Ovary (tissue), 9 donors: Measurements from ENCODE around the gene PTPRJ. TPM values are rescaled to one million over a fixed set of nuclear protein-coding genes. Genes with fewer than 3 reads are reported as not detected.

Source experiments
- DNase-seq, 5 donors: peaks; one replicate each; pipeline ENCODE4 v3.0.0-alpha.2; 2019 to 2020
- H3K27ac ChIP-seq, 2 donors: fragments of 200-600 bp; one replicate each; pipeline versions ENCODE4 v1.5.1 to v1.8.0; 2019 to 2022
- H3K27me3 ChIP-seq: fragments of 200-600 bp; one replicate; pipeline ENCODE4 v1.8.0; 2022
- H3K36me3 ChIP-seq: fragments of 200-600 bp; sonication (generic); one replicate; pipeline ENCODE4 v1.5.1; 2019
- H3K4me1 ChIP-seq: one replicate; pipeline ENCODE4 v1.8.1; 2013; ENCODE audit warnings: mild to moderate bottlenecking, moderate library complexity; ENCODE audit not compliant: insufficient read depth
- H3K4me3 ChIP-seq: fragments of 200-600 bp; sonication (generic); one replicate; pipeline ENCODE4 v1.5.1; 2017
- H3K9me3 ChIP-seq, 2 donors: fragments of 200-600 bp in 1 of 2; sonication (generic) in 1 of 2; one replicate each; pipeline versions ENCODE4 v1.5.1 to v1.8.1; 2013 to 2019; ENCODE audit warnings: mild to moderate bottlenecking in 1 of 2, moderate library complexity in 1 of 2
- CTCF ChIP-seq, 3 donors: fragments of 450-650 bp in 2 of 3; fragments of 200-600 bp in 1 of 3; IDR thresholded peaks; one replicate each; pipeline versions ENCODE4 v1.5.1 to v1.8.0; 2016 to 2022; ENCODE audit warnings: antibody characterized with exemption in 3 of 3, mild to moderate bottlenecking in 1 of 3
- EP300 ChIP-seq: sonication (generic); formaldehyde crosslinking; IDR thresholded peaks from one replicate; pipeline ENCODE4 v1.6.1; 2017; ENCODE audit warnings: antibody characterized with exemption
- POLR2A ChIP-seq: fragments of 450-650 bp; IDR thresholded peaks from one replicate; pipeline ENCODE4 v1.6.1; 2017; ENCODE audit warnings: antibody characterized with exemption, mild to moderate bottlenecking, moderate library complexity
- WGBS, 3 donors: extraction: QIAGEN DNeasy Blood & Tissue Kit in 1 of 3; methylation state at CpG; one replicate each; pipeline versions ENCODE4 v1.1.5 to v1.1.7; 2013 to 2017; 5-methylcytosine and 5-hydroxymethylcytosine counted together
- intact Hi-C, 4 donors: fragments of 100-400 bp; cut with DNase I; formaldehyde crosslinking; loops; one replicate each; pipeline versions ENCODE4 v1.11.0 to v1.15.1; 2022 to 2023
- polyA plus RNA-seq, 2 donors: library from polyadenylated mRNA; stranded (reverse); fragments of 200-250 nt in 1 of 2; fragments of 350-450 nt in 1 of 2; fragmentation: Illumina TruSeq in 1 of 2; extraction: RNeasy Lipid Tissue Mini Kit (QIAGEN cat#74804) in 1 of 2; gene quantifications; one replicate each; pipeline ENCODE4 v1.2.3, GENCODE V29; 2013 to 2014
- total RNA-seq, 7 donors: library from RNA; depleted of rRNA in 2 of 7; stranded (reverse); fragments of >200 nt in 2 of 7; fragmentation: NEBNext Ultra II Directional in 3 of 7; extraction: Animal tissue kit (Norgen Biotek cat#: 25700) in 3 of 7; gene quantifications; one replicate each; pipeline versions ENCODE4 v1.1.0 to v1.2.4, GENCODE V29; 2016 to 2023
- donor health status: DM: no; HTN: no; CAD: no; lungs with moderate emphysema.
- donor health status: DM: no; HTN: no; CAD: no.
- donor health status: Bipolar disorder and iron deficiency.
- donor health status: DM: yes; HTN: yes; CAD: no.
- donor health status: DM: no; HTN: no; CAD: no.
- donor health status: DM: yes; HTN: yes; CAD: no.

Gene PTPRJ
- total and polyA plus RNA-seq, 9 donors = 1.6 to 16.1 (median 5.5) TPM

GRCh38 chr11:47981667-47982404 is 1.5 kb downstream of the PTPRJ start:
- H3K27me3 ChIP-seq = no peaks in the 10 kb centered on the region
- no peak overlapping the region for H3K27ac ChIP-seq
- peaks cover 3% of the 10 kb centered on the region for H3K4me1 ChIP-seq
- 58 to 61% (median 59%) methylated on average over 17 of the region's 17 CpGs for WGBS, 3 donors
- intact Hi-C loops = loop anchor here in 1 of 4 donors (5.0 kb wide), 1 partner anchor 45 kb away; no protein-coding TSS in a partner anchor
- H3K9me3 ChIP-seq = no peaks in the 10 kb centered on the region
- peak overlapping the region; percentile 67 for H3K4me3 ChIP-seq
- TF ChIP-seq POLR2A = no peak
- no peak for TF ChIP-seq EP300
- no peak for TF ChIP-seq CTCF (IDR thresholded peaks at IDR 0.05)
- no peak for DNase-seq
- no peaks in the 10 kb centered on the region for H3K36me3 ChIP-seq

GRCh38 chr11:47982616-47983015 is 2.3 kb downstream of the PTPRJ start:
- TF ChIP-seq CTCF (IDR thresholded peaks at IDR 0.05) = no peak
- no peak for TF ChIP-seq POLR2A
- no peak for TF ChIP-seq EP300
- DNase-seq = no peak
- no peak overlapping the region for H3K27ac ChIP-seq
- no peaks in the 10 kb centered on the region for H3K27me3 ChIP-seq
- no peaks in the 10 kb centered on the region for H3K9me3 ChIP-seq
- intact Hi-C loops = loop anchor here in 1 of 4 donors (5.0 kb wide), 1 partner anchor 45 kb away; no protein-coding TSS in a partner anchor
- no peak overlapping the region for H3K4me3 ChIP-seq
- H3K4me1 ChIP-seq = peaks cover 3% of the 10 kb centered on the region
- H3K36me3 ChIP-seq = no peaks in the 10 kb centered on the region

- Histone ChIP-seq H3K4me1 (peaks cover 3% of the 10 kb centered on the region), H3K9me3 (no peaks in the 10 kb centered on the region), H3K4me3 (no peak overlapping the region), H3K27ac (no peak overlapping the region), H3K27me3 (no peaks in the 10 kb centered on the region), H3K36me3 (no peaks in the 10 kb centered on the region)
- 64 to 81% (median 77%) methylated on average over 10 of the region's 10 CpGs for WGBS, 3 donors
- TF ChIP-seq CTCF (IDR thresholded peaks at IDR 0.05) (no peak), EP300 (no peak), POLR2A (no peak)
- intact Hi-C loops = loop anchor here in 1 of 4 donors (5.0 kb wide), 1 partner anchor 46 kb away; no protein-coding TSS in a partner anchor
- DNase-seq = no peak
Observed at GRCh38 chr11:47983464-47984397, 3.4 kb downstream of the PTPRJ start.

- DNase-seq = no peak
- TF ChIP-seq CTCF (IDR thresholded peaks at IDR 0.05) = no peak
- no peak for TF ChIP-seq POLR2A
- no peak for TF ChIP-seq EP300
- H3K4me1 ChIP-seq = no peaks in the 10 kb centered on the region
- WGBS, 3 donors = 94 to 97% (median 96%) methylated on average over 5 of the region's 5 CpGs
- H3K27ac ChIP-seq = no peak overlapping the region
- no peaks in the 10 kb centered on the region for H3K9me3 ChIP-seq
- no peaks in the 10 kb centered on the region for H3K27me3 ChIP-seq
- intact Hi-C loops = no loop called here
- no peak overlapping the region for H3K4me3 ChIP-seq
- no peaks in the 10 kb centered on the region for H3K36me3 ChIP-seq
Observed at GRCh38 chr11:47986219-47986618, 5.9 kb downstream of the PTPRJ start.
